IMR-90 (cell line): ENCODE data around the gene ISG20L2. TPM values are rescaled to one million over a fixed set of nuclear protein-coding genes. Genes with fewer than 3 reads are reported as not detected.

Experiments
- ATAC-seq: fragments of 200-7000 bp; cut with Tn5 transposase; 2 replicates; pipeline ENCODE4 v1.9.1; 2020; ENCODE audit warnings: low read depth, mild to moderate bottlenecking, moderate library complexity
- BruUV-seq: library from RNA; stranded (reverse); fragments of 400-500 nt; replicated peaks from 2 replicates; lab custom pipeline; 2021; lab: Mats Ljungman, UMichigan
- CTCF ChIA-PET: fragments of 300-600 bp; formaldehyde crosslinking; extraction: SDS; loops from one replicate; lab custom pipeline; 2021; ENCODE audit warnings: antibody characterized with exemption; lab: Yijun Ruan, JAX
- POLR2A ChIA-PET: fragments of 300-600 bp; sonication (Branson Sonifier 250); formaldehyde crosslinking; loops from one replicate; lab custom pipeline; 2022; ENCODE audit warnings: antibody characterized with exemption; ENCODE audit not compliant: unreplicated experiment; lab: Charles Lee
- DNase-seq: peaks from one replicate; pipeline ENCODE4 v3.0.0; 2013
- H2AFZ ChIP-seq: replicated peaks from 2 replicates; pipeline ENCODE3; 2013; ENCODE audit warnings: low read length, mild to moderate bottlenecking; ENCODE audit not compliant: poor library complexity
- H2AK5ac ChIP-seq: 2 replicates; pipeline ENCODE4 v1.6.1; 2013; ENCODE audit warnings: low read depth, low read length, inconsistent platforms
- H2AK9ac ChIP-seq: replicated peaks from 2 replicates; pipeline ENCODE3; 2013; ENCODE audit warnings: mild to moderate bottlenecking, low read depth, low read length, moderate library complexity; ENCODE audit not compliant: poor library complexity
- H2BK120ac ChIP-seq: 2 replicates; pipeline ENCODE4 v1.6.1; 2013; ENCODE audit warnings: low read depth, low read length, inconsistent platforms
- H2BK15ac ChIP-seq: 3 replicates; pipeline ENCODE4 v1.6.1; 2013; ENCODE audit warnings: low read depth, low read length, inconsistent platforms
- H2BK20ac ChIP-seq: 2 replicates; pipeline ENCODE4 v1.6.1; 2013; ENCODE audit warnings: low read depth, mild to moderate bottlenecking, inconsistent platforms, low read length, moderate library complexity
- H2BK5ac ChIP-seq: 2 replicates; pipeline ENCODE4 v1.6.1; 2013; ENCODE audit warnings: mild to moderate bottlenecking, low read depth, low read length, inconsistent platforms; ENCODE audit not compliant: poor library complexity, severe bottlenecking
- H3K14ac ChIP-seq: replicated peaks from 2 replicates; pipeline ENCODE4 v1.6.1; 2013; ENCODE audit warnings: low read depth, low read length, inconsistent platforms
- H3K18ac ChIP-seq: 2 replicates; pipeline ENCODE4 v1.6.1; 2013; ENCODE audit warnings: low read depth, low read length, control low read depth
- H3K23ac ChIP-seq: 2 replicates; pipeline ENCODE4 v1.6.1; 2013; ENCODE audit warnings: low read depth, low read length, inconsistent platforms
- H3K27ac ChIP-seq: 2 replicates; pipeline ENCODE4 v1.5.1; 2013; ENCODE audit warnings: mild to moderate bottlenecking, control low read depth, low read length; ENCODE audit not compliant: insufficient read depth
- H3K27me3 ChIP-seq: 2 replicates; pipeline ENCODE4 v1.6.1; 2013; ENCODE audit warnings: low read length; ENCODE audit not compliant: control insufficient read depth, insufficient read depth
- H3K36me3 ChIP-seq: 2 replicates; pipeline ENCODE4 v1.6.1; 2013; ENCODE audit warnings: low read length, mixed read lengths; ENCODE audit not compliant: control insufficient read depth, insufficient read depth
- H3K4ac ChIP-seq: 2 replicates; pipeline ENCODE4 v1.6.1; 2013; ENCODE audit warnings: low read depth, low read length, inconsistent platforms
- H3K4me1 ChIP-seq: 2 replicates; pipeline ENCODE4 v1.6.1; 2013; ENCODE audit warnings: low read length, mixed read lengths; ENCODE audit not compliant: control insufficient read depth, insufficient read depth
- H3K4me2 ChIP-seq: 2 replicates; pipeline ENCODE4 v1.6.1; 2013; ENCODE audit warnings: low read depth, mild to moderate bottlenecking, control low read depth, low read length, moderate library complexity
- H3K4me3 ChIP-seq: 2 replicates; pipeline ENCODE4 v1.5.1; 2013; ENCODE audit warnings: low read depth, mild to moderate bottlenecking, control low read depth, low read length, moderate library complexity; ENCODE audit not compliant: insufficient read depth
- H3K56ac ChIP-seq: 2 replicates; pipeline ENCODE4 v1.6.1; 2013; ENCODE audit warnings: low read length, inconsistent platforms; ENCODE audit not compliant: insufficient read depth; ENCODE audit errors: extremely low read depth
- H3K79me1 ChIP-seq, 2 experiments: 2 replicates each; pipeline ENCODE4 v1.6.1; 2013; ENCODE audit warnings: low read length in 2 of 2, inconsistent platforms in 1 of 2, low read depth in 1 of 2
- H3K9ac ChIP-seq: 2 replicates; pipeline ENCODE4 v1.6.1; 2013; ENCODE audit warnings: low read depth, low read length, control low read depth
- H3K9me1 ChIP-seq: 2 replicates; pipeline ENCODE4 v1.6.1; 2013; ENCODE audit warnings: low read length, inconsistent platforms; ENCODE audit not compliant: insufficient read depth
- H3K9me3 ChIP-seq: 2 replicates; pipeline ENCODE4 v1.6.1; 2013; ENCODE audit warnings: low read length; ENCODE audit not compliant: control insufficient read depth, insufficient read depth
- H4K20me1 ChIP-seq: 2 replicates; pipeline ENCODE4 v1.6.1; 2013; ENCODE audit warnings: low read length, inconsistent platforms; ENCODE audit not compliant: insufficient read depth
- H4K5ac ChIP-seq: 2 replicates; pipeline ENCODE4 v1.6.1; 2013; ENCODE audit warnings: mild to moderate bottlenecking, low read depth, low read length, control low read depth
- H4K8ac ChIP-seq, 2 experiments: 2 replicates each; pipeline ENCODE4 v1.6.1; 2013; ENCODE audit warnings: low read depth in 2 of 2, low read length in 2 of 2, control low read depth in 1 of 2, inconsistent platforms in 1 of 2
- H4K91ac ChIP-seq: 2 replicates; pipeline ENCODE4 v1.6.1; 2013; ENCODE audit warnings: low read depth, low read length, inconsistent platforms; ENCODE audit not compliant: insufficient read depth
- BHLHE40 ChIP-seq: fragments of 150-350 bp; IDR thresholded peaks from 2 replicates; pipeline ENCODE4 v1.6.1; 2016; ENCODE audit warnings: mild to moderate bottlenecking, low read depth, low read length
- CEBPB ChIP-seq: IDR thresholded peaks from 2 replicates; pipeline ENCODE4 v1.6.1; 2012; ENCODE audit warnings: low read depth, low read length, improper control_type of control experiment
- CHD1 ChIP-seq: IDR thresholded peaks from 2 replicates; pipeline ENCODE4 v1.6.1; 2012; ENCODE audit warnings: low read depth, low read length, improper control_type of control experiment
- CTCF ChIP-seq: conservative IDR thresholded peaks from 2 replicates; pipeline ENCODE4 v1.5.1; 2012; ENCODE audit warnings: mild to moderate bottlenecking, low read depth, low read length, improper control_type of control experiment
- FOS ChIP-seq: fragments of 150-350 bp; IDR thresholded peaks from 2 replicates; pipeline ENCODE4 v1.6.1; 2016; ENCODE audit warnings: low read depth, low read length
- MAFK ChIP-seq: IDR thresholded peaks from 2 replicates; pipeline ENCODE4 v1.6.1; 2012; ENCODE audit warnings: low read depth, low read length, improper control_type of control experiment
- MAZ ChIP-seq: IDR thresholded peaks from 2 replicates; pipeline ENCODE4 v1.6.1; 2012; ENCODE audit warnings: low read depth, mild to moderate bottlenecking, low read length, improper control_type of control experiment, moderate library complexity, borderline replicate concordance
- MXI1 ChIP-seq: IDR thresholded peaks from 2 replicates; pipeline ENCODE4 v1.6.1; 2012; ENCODE audit warnings: low read depth, mild to moderate bottlenecking, low read length, moderate library complexity, borderline replicate concordance
- RCOR1 ChIP-seq: IDR thresholded peaks from 2 replicates; pipeline ENCODE4 v1.6.1; 2012; ENCODE audit warnings: mild to moderate bottlenecking, low read length, improper control_type of control experiment; ENCODE audit not compliant: insufficient replicate concordance
- RFX5 ChIP-seq: IDR thresholded peaks from 2 replicates; pipeline ENCODE4 v1.8.0; 2012; ENCODE audit warnings: low read depth, mild to moderate bottlenecking, low read length, moderate library complexity
- WGBS, 2 experiments: methylation state at CpG; one replicate each; pipeline versions ENCODE4 v1.1.5 to v1.1.7; 2013; ENCODE audit warnings: missing lambda C conversion rate in 2 of 2; ENCODE audit not compliant: insufficient read length in 1 of 2; ENCODE audit errors: extremely low coverage in 2 of 2; 5-methylcytosine and 5-hydroxymethylcytosine counted together
- dilution Hi-C: fragments of 300-500 bp; cut with HindIII; formaldehyde crosslinking; loops from one replicate; pipeline ENCODE4 v1.14.3; 2018; ENCODE audit warnings: low sequenced_read_pairs; ENCODE audit not compliant: unreplicated experiment
- in situ Hi-C: fragments of 300-500 bp; cut with MboI; formaldehyde crosslinking; loops from 3 replicates; pipeline ENCODE4 v1.14.3; 2019; ENCODE audit warnings: low sequenced_read_pairs, inconsistent platforms, mixed read lengths
- intact Hi-C: fragments of 100-400 bp; cut with micrococcal nuclease; formaldehyde crosslinking; loops from 2 replicates; pipeline ENCODE4 v1.10.0; 2022
- polyA plus RNA-seq, 3 experiments: library from polyadenylated mRNA; depleted of rRNA; stranded (reverse); fragments of >200 nt; gene quantifications; 2 replicates each; pipeline ENCODE4 v1.2.3, GENCODE V29; 2012; ENCODE audit warnings: low replicate concordance in 1 of 3
- total RNA-seq: library from RNA; depleted of rRNA; stranded (reverse); fragments of >200 nt; gene quantifications from 2 replicates; pipeline ENCODE4 v1.2.3, GENCODE V29; 2012
- TF ChIP-seq, protein P1 (sequence below): fragments of 150-350 bp; IDR thresholded peaks from 2 replicates; pipeline ENCODE4 v1.6.1; 2017; ENCODE audit warnings: mild to moderate bottlenecking, antibody characterized with exemption, low read length, low read depth
- TF ChIP-seq, protein P2 (sequence below): fragments of 150-350 bp; IDR thresholded peaks from 2 replicates; pipeline ENCODE4 v1.6.1; 2016; ENCODE audit warnings: low read depth, mild to moderate bottlenecking, low read length, moderate library complexity, borderline replicate concordance

ISG20L2 gene
- total and polyA plus RNA-seq, 2 of the 4 experiments (the other 2 are of a cell fraction): 17.0 to 27.3 TPM

DNA sequence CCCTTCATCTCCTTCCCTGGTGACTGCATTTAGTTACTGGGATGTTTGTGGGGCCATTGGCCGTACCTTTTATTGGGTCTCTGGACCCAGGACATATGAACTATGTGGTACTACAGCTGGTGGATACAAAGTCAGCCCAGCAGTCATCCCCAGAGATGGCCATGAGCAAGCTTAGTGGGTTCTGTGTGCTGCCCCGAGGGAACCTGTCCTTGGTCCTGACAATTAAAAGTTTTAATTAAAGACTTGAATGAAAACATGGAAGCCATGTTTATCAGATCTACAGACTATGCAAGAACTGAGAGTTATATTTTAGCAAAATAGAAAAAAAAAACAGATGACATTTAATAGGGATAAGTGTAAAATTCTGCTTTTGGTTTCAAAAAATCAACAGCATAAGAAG is 48.5 kb downstream of the ISG20L2 start:
- no peak for ATAC-seq
- ChIA-PET CTCF (interaction anchor here (0.7 to 1.4 kb wide), 2 partner anchors 9 to 23 kb away, joined by 6 to 9 read pairs; no protein-coding TSS in a partner anchor), POLR2A (no interaction called here)
- Histone ChIP-seq H3K4me1 (peaks cover 15% of the 10 kb centered on the region), H4K20me1 (peaks cover 12% of the 10 kb centered on the region), H3K4me3 (no peak overlapping the region), H4K91ac (no peak overlapping the region), H3K56ac (no peak overlapping the region), H2AK9ac (no peak overlapping the region), H3K9ac (no peak overlapping the region), H3K4me2 (no peak overlapping the region), H3K27ac (no peak overlapping the region), H3K23ac (no peak overlapping the region), H3K9me3 (no peaks in the 10 kb centered on the region), H2AFZ (no peak overlapping the region), H2BK120ac (no peak overlapping the region), H2AK5ac (no peak overlapping the region), H3K27me3 (peaks cover 27% of the 10 kb centered on the region), H3K4ac (no peak overlapping the region), H2BK15ac (no peak overlapping the region), H2BK5ac (no peak overlapping the region), H2BK20ac (no peak overlapping the region), H3K14ac (no peak overlapping the region), H3K18ac (no peak overlapping the region), H3K36me3 (no peaks in the 10 kb centered on the region), H3K9me1 (0 out of 2 replicates have a peak, but pooled peaks cover under 1% of the 10 kb centered on the region), H4K5ac (no peak overlapping the region), H3K79me1 (peaks cover 5 to 21% of the 10 kb centered on the region in 2 experiments; a peak in 3 of 4 replicates), H4K8ac (no peak overlapping the region)
- DNase-seq: no peak
- no CpG with 5 or more reads among the region's 2 CpGs for WGBS, 2 experiments
- TF ChIP-seq CEBPB (no peak), MXI1 (no peak), CHD1 (no peak), MAFK (no peak), RFX5 (no peak), MAZ (no peak), RCOR1 (no peak), FOS (no peak), CTCF (no peak), BHLHE40 (no peak)
- TF ChIP-seq, protein P1, sequence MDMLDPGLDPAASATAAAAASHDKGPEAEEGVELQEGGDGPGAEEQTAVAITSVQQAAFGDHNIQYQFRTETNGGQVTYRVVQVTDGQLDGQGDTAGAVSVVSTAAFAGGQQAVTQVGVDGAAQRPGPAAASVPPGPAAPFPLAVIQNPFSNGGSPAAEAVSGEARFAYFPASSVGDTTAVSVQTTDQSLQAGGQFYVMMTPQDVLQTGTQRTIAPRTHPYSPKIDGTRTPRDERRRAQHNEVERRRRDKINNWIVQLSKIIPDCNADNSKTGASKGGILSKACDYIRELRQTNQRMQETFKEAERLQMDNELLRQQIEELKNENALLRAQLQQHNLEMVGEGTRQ: no peak
- TF ChIP-seq, protein P2, sequence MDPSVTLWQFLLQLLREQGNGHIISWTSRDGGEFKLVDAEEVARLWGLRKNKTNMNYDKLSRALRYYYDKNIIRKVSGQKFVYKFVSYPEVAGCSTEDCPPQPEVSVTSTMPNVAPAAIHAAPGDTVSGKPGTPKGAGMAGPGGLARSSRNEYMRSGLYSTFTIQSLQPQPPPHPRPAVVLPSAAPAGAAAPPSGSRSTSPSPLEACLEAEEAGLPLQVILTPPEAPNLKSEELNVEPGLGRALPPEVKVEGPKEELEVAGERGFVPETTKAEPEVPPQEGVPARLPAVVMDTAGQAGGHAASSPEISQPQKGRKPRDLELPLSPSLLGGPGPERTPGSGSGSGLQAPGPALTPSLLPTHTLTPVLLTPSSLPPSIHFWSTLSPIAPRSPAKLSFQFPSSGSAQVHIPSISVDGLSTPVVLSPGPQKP: no peak
- in situ Hi-C loops: no loop called here
- BruUV-seq: no TSS peak
- intact Hi-C loops: no loop called here
- dilution Hi-C loops: no loop called here
